GM19023 (cell line): ENCODE measurements around the gene PTGES.
A peak's percentile ranks its signal among the peaks of the same experiment; 100 is the strongest.

Experiments
- ATAC-seq: cut with Tn5 transposase; IDR thresholded peaks from one replicate; pipeline ENCODE4 v1.9.1; 2021; ENCODE audit warnings: mild to moderate bottlenecking, moderate library complexity; ENCODE audit not compliant: unreplicated experiment

The PTGES gene

DNA sequence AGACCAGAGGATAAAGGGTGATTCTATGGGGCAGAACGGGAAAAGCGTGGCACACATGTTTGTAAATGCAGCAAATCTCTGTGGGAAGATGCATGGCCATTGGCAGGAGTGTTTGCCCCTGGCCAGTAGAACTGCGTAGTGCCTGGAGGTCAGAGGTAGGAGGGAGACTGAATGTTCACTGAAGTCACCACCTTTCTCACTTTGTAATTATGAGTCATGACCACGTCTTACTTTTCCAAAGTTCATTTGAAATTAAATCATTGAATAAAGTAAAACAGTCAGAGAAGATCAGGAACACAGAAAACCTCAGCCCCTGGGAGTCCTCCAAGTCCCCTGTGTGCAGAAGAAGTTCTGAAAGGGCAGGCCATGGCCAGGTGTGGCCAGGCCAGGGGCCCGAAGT lies 4.6 kb downstream of the PTGES start:
- ATAC-seq, result no peak

DNA sequence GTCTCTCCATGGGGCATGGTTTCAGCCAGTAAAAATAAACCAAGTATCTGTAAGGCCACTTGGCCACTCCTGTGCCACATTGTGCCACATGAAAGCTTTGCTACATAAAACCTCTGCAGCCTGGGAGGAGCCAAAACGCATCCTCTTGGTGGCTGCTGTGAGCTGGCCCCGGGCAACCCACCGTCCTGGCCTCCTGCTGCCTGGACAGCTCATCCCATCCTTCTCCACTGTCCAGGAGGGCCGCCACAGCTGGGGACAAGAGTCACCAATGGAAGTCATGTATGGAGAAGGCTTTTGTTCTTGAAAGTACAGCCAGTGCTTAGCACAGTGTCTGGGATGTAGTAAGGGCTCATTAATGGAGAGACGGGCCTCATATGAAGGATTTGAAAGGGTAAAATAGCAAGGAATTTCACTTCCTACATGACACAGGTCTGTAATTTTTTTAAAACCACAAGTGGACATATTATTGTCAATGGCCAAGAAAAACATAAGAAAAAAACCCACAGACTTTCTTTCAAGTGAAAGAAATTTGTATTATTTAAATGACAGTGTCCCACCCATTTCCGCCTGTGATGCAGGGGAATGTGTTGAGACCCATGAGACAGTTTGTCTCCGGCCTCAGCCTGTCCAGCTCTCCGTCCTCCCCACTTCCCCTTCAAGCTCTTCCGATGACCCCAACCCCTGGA lies 6.6 kb downstream of the PTGES start:
- no peak for ATAC-seq

DNA sequence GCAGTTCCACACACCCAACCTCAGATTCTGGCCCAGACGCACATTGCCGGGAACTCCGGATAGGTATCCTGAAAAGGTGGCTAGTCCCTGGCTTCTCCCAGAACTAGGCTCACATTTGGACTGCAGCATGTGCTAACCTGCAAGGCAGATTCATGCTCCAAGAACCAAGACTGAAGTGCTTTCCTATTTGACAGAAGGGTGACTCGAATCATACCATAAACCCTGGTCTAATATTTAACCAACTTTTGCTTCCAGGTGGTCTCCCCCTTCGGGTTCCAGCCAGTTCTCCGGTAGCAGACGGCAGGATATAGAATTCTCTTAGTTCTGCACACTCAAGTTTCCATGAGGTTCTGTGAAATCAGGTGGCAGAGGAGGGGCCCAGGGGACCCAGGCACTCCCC lies 7.6 kb downstream of the PTGES start:
- no peak for ATAC-seq

DNA sequence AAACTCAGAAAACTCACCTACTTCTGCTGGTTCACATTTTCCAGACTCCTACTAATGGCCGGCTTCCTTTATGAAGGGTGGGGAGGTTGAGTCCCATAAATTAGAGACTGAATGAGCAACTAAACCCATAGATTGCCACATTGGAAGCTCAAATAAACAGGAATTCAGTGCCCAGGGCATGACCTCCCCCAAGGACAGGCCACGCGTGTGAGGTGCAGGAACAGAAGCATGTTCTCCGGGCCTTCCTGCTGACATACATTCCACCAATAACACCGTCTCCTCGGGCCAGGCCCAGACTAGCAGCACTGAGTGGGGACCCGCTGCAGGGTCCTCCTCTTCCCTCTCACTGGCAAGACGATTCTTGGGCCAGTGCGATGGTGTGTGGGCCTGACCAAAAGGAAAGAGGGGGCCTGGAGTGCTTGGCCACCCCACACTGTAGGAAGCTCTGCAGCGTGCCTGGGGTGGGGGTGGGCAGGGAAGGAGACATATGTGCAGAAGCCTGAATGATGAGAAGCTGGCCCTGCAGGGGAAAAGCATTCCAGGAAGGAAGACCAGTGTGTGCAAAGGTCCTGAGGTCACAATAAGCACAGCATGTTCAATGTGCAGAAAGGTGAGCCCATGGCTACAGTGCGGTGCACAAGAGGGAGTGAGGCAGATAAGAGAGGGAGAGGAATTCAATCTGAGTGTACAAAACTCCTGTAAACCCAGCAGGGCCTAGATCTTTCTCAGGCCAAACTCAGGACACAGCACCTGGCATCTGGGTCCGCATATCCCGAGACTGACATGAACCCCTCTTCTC lies 12.0 kb downstream of the PTGES start:
- ATAC-seq, result no peak

DNA sequence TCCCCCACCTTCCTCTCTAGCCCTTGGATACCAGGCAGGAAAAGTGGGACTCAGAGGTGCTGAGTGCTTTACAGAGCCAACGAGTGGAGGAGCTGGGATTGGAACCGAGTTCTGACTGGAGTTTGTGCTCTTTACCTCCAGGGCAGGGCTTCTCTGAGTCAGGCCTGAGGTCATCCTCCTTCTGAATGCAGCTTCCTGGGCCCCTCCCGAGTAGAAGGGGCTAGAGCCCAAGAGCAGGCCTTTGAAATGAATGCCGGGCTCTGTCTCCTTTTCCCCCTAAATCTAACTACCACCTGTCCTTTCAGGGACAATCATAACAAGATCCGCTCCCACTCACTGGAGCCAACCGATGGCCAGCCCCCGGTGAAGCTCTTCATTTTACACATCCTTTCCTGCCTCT lies 12.7 kb downstream of the PTGES start:
- no peak for ATAC-seq

DNA sequence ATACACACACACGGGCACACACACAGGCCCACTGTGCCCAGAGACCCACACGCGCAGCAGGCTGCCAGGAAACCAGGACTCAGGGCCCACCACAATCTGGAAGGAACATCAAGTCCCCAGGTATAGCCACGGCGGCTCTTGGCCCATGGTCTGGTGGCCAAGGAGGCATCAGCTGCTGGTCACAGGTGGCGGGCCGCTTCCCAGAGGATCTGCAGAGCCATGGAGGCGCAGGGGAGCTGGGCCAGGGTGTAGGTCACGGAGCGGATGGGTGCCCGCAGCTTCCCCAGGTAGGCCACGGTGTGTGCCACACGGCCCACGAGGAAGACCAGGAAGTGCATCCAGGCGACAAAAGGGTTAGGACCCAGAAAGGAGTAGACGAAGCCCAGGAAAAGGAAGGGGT lies 13.4 kb downstream of the PTGES start:
- ATAC-seq, result no peak

DNA sequence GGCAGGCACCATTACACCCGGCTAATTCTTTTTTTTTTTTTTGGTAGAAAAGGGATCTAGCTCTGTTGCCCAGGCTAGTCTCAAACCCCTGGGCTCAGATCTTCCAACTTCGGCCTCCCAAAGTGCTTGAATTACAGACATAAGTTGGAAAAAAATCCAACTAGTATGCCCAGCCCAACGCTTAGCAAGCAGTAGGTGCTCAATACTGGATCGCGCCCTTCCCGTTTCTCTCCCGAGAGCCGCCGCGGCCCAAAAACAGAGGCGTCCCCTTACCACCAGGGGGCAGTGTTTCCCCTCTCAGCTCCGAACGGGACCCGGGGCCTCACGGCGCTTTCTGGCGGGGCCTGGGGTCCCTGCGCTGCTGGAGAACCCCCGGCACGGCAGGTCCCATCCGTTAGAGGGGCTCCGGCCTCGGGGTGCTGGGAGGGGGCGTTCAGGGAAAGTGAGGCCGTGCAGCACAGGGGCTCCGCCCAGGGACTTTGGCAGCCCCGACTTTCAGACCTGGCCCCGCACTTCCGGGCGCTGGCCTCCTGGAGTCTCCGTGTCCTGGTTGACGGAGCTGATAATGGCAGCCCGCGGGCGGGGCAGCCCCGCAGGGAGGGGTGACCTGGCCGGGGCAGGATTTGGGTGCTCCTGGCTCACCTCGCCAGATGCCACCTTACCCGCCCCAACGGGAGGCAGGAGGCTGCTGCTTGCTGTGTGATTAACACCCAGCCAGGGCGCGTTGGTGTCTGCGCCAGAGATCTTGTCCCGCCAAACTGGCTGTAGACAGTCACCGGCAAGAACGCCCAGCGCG lies 15.2 kb downstream of the PTGES start:
- peak; percentile 71 for ATAC-seq

DNA sequence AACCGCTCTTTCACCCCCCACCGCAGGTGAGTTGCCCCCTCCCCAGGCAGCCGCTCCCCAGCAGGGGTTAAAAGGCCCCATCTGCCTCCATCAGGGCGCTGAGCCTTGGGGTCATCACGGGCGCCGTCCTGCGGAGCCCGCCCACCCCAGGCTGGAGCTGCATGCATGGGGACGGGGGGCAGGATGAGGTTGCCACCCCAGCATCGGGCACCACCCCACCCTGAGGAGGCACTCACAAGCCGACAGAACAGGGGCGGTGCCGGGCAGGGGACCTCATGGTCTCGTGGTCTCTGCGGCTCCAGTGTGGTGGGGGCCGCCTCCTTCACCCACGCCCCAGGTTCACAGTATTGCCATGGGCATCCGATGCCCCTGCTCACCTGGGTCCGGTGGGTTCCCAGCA lies 16.5 kb downstream of the PTGES start:
- no peak for ATAC-seq

DNA sequence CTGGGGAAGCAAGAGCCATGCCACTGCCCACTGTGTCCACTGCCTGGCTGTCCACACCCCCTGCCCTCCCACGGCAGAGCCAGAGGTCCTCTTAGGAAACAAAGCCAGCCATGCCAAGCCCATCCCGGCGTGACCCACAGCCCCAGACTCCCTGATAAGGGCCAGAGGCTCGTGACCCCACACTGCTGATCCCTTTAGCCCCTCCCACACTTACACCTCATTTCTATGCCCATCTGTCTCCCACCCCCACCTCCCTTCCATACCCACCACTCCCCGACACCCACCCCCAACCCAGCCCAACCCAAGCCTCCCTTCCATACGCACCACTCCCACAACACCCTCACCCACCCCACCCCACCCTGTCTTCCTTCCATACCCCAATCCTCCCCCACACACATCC lies 17.3 kb downstream of the PTGES start:
- ATAC-seq, result no peak

DNA sequence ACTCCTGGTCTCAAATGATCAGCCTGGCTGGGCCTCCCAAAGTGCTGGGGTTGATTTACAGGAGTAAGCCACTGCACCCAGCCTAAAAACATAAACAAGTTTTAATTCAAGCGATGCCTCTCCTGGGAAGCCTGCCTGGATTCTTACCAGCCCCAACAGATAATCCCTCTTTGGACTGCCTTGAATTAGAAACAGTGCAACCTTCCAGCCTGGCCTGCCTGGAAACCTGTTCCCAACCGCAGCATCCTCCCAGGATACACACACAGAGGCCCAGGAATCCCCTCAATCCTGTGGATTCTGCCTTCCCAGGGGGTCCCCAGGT lies 19.2 kb downstream of the PTGES start:
- no peak for ATAC-seq

DNA sequence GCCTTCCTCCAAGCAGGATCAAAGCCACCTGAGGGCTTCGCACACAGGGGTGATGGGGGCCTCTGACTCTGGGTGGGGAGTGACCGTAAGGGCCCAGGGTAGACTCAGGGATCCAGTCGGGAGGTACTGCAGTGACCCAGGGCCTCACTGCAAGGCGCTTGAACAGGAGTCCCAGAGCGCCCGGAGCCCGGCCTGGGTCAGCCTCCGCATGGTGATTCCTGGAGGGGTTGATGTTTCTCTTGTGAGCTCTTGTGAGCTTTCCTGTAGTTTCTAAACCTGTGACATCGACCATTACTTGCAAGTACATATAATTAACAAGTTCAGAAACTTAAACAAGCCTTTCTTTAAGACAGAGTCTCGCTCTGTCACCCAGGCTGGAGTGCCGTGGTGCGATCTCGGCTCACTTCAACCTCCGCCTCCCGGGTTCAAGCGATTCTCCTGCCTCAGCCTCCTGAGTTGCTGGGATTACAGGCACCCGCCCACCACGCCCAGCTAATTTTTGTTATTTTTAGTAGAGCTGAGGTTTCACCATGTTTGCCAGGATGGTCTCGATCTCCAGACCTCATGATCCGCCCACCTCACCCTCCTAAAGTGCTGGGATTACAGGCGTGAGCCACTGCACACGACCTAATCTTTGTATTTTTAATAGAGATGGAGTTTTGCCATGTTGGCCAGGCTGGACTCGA lies 19.8 kb downstream of the PTGES start:
- no peak for ATAC-seq

DNA sequence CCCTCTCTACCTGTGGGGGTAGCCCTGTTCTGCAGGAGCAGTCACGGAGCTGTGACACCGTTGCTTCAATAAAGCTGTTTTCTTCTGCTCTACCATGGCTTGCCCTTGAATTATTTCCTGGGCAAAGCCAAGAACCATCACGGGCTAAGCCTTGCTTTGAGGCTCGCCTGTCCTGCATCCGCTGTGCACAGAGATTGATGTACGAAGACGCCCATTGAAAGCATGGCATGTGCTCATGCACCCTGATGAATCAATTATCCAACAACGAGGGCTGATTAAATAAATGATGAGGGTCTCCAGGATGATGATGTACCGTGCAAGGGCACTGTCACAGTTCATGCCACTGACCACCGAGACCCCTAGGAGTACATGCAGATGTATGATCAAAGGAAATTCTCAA lies 20.7 kb downstream of the PTGES start:
- ATAC-seq, result no peak

DNA sequence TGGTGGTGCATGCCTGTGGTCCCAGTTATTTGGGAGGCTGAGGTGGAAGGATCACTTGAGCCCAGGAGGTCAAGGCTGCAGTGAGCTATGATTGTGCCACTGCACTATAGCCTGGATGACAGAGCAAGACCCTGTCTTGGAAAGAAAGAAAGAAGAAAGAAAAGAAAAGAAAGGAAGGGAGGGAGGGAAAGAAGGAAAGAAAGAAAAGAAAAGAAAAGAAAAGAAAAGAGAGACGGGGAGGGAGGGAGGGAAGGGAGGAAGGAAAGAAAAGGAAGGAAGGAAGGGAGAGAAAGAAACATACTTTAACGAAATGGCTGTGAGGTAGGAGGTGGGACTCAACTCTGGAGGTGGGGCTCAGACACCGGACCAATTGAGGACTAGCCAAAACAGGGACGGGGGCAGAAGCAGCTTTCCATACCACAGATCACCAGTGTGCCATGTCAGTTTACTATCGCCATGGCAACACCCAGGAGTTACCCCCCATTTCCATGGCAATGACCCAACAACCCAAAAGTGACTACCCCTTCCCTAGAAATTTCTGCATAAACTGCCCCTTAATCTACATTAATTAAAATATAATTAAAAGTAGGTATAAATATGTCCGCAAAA lies 21.3 kb downstream of the PTGES start:
- no peak for ATAC-seq

DNA sequence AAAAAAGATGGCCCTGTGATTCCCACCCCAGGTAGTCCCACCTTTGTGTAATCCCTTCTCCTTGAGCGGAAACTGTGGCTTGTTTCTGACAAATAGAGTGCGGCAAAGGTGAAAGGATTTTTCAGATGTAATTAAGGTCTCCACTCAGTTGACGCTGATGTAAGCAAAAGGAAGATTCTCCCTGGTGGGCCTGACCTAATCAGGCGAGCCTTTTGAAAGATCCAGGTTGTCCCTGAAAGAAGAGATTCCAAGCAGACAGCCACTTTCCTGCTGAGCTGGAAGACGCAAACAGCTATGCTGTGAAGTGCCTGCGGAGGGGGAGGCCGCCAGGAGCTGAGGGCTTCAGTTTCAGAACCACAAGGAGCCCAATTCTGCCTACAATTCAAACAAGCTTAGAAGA lies 24.1 kb downstream of the PTGES start:
- no peak for ATAC-seq

DNA sequence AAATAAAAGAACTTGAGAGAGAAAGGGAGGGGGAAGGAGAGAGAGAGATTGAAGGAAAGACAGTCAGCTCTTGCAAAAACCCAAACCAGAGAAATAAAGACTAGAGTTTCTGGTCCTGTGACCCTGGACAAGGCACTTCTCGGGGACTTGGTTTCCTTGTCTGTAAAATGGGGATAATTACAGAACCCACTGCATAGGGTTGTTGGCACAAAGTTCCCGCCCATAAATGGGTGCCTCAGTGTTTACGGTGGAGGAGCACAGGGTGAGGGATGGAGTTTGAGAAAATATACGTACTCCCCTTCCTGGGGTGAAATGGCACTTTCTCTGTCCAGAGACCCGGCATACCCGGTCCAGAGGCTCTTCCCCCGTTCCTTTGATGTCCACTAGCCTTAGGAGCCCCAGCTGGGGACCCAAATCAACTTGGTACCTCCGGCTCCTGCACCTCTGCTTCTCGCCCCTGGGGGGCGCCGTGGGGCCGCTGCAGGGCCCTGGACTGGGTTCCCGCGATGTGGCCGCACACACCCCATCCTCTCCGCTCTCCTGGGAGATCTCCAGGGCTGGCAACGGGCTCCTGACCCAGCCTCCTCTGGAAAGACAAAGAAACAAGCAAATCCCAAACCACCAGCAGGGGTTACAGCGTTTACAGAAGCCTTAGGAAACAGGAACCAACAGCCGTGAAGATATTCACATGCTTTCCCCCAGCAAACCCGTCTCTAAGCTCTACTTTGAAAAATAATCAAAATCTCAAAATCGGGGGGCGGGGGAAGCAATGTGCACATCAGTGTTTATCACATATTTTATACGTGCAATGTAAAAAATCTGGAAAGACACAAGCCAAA lies 26.3 kb downstream of the PTGES start:
- no peak for ATAC-seq

DNA sequence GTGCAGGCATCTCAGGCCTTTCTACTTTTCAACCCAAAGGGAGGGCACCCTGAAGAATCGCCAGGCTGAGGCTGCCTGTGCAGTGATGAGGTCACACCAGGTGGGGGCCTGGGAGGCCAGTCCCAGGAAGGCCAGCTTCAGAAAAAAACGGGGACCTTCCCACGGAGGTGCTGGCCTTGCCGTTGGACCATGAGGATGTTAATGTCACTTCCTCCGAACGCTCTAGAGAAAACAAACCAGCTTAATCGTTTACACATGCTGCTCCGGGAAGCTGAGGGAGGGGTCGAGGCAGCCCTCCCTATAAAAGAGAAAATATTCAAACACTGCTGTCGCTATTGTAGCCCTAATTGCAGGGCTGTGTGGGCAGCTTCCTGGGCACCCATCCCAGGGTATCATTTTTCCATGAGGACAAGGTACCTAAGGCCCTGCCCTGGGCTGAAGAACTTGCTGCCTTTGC lies 27.0 kb downstream of the PTGES start:
- no peak for ATAC-seq

DNA sequence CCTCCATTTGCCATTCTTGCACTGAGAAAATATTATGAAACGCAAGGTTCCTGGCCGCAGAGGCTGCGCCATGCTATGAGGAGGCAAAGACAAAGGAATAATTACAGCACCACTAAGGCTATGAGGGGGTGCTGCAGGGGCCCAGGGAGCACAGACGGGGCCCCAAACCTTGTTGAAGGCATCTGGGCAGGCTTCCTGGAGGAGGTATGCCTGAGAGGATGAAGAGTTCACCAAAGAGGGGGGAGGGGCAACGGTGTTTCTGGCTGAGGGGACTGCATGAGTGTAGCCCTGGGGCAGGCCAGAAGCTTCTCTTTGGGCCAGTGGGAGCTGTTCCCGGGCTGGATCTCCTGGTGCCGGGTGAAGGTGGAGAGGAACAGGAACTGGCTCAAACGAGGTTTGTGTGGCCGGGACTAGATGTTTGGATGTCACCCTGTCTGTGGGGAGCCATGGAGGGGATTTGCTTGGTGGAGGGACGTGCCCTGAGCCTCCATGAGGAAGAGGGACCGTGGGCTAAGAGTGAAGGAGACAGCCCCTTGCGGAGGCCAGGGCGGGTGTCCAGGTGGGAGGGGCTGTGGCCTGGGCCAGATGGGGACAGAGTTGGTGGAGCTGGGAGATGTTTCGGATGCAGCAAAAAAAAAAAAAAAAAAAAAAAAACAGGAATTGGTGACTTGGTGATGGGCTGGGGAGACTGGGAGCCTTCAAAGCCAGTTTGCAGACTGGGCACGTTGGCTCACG lies 28.2 kb downstream of the PTGES start:
- ATAC-seq, result no peak

DNA sequence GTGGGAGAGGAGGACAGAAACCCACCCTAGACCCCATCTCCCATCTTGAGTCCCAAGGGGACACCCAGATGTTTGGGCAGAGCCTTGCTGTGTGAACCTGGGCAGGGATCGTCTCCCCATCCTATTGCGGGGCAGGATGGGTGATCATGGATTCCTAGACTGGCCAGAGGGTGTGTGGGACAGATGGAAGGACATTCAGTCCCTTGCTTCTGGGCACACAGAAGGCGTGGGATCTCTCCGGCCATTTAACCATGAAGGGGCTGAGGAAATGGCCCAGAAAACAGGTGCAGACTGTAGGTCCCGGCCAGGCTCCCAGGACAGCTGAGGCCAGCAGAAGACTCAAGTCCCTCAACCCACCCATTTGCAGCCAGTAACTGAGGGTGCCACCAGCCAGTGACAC lies 29.9 kb downstream of the PTGES start:
- ATAC-seq, result no peak

DNA sequence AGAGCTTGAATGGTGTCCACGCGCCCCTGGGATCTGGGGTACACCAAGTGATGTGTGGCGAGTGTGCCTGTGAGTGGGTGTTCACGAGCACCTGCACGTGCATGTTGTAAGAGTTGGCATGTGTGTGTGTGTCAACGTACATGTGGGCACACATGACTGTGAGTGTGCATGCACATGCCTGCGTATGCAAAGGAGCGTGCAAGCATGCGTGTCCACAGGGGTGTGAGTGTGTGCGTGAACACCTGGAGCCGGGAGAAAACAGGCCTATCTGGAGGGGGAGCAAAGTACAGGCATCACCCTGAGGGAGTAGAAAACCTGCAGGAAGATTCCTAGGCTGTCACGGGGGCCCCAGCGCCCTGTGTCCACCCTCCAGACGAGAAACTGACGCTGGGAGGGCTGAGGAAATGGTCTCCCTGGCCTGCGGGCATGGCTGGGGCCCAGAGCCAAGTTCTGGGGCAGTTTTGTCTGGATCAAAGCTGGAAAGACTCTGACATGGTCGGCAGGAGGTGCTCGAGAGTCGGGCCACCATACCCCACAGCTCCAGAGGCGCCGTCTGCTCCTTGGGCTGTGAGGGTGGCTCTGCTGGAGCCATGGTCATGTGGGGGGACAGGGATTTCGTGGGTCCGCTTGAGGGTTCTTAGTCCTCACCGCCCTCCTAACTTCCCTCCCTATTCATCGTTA lies 31.8 kb downstream of the PTGES start:
- no peak for ATAC-seq
